BJ (cell line): ENCODE measurements around the gene MEIS2. TPM values are rescaled to one million over a fixed set of nuclear protein-coding genes. Genes with fewer than 3 reads are reported as not detected.

Source experiments
- CTCF ChIA-PET: fragments of 350-600 bp; formaldehyde crosslinking; extraction: SDS; loops from one replicate; lab custom pipeline; 2021; ENCODE audit warnings: antibody characterized with exemption, inconsistent platforms; lab: Yijun Ruan, JAX
- POLR2A ChIA-PET: fragments of 300-600 bp; sonication (Branson Sonifier 250); formaldehyde crosslinking; extraction: SDS; loops from one replicate; lab custom pipeline; 2021; ENCODE audit warnings: antibody characterized with exemption; lab: Charles Lee
- DNase-seq: peaks from one replicate; pipeline ENCODE4 v3.0.0-alpha.2; 2011; ENCODE audit warnings: low read depth
- H3K27me3 ChIP-seq: 2 replicates; pipeline ENCODE4 v1.6.0; 2011; ENCODE audit warnings: low read length; ENCODE audit not compliant: control insufficient read depth, insufficient read depth
- H3K36me3 ChIP-seq: 2 replicates; pipeline ENCODE4 v1.5.1; 2011; ENCODE audit warnings: low read length; ENCODE audit not compliant: control insufficient read depth, insufficient read depth
- H3K4me3 ChIP-seq: 2 replicates; pipeline ENCODE4 v1.5.1; 2011; ENCODE audit warnings: low read depth, mild to moderate bottlenecking, control low read depth, low read length
- polyA plus RNA-seq: library from polyadenylated mRNA; depleted of rRNA; stranded (reverse); fragments of >200 nt; gene quantifications from 2 replicates; pipeline ENCODE4 v1.2.3, GENCODE V29; 2011
- TF ChIP-seq, protein P1 (sequence below): IDR thresholded peaks from 2 replicates; pipeline ENCODE4 v1.5.1; 2011; ENCODE audit warnings: low read depth, mild to moderate bottlenecking, control low read depth, inconsistent platforms, low read length, moderate library complexity; ENCODE audit not compliant: insufficient read depth

MEIS2 gene
- polyA plus RNA-seq, 1 experiment = 54.1 TPM

DNA sequence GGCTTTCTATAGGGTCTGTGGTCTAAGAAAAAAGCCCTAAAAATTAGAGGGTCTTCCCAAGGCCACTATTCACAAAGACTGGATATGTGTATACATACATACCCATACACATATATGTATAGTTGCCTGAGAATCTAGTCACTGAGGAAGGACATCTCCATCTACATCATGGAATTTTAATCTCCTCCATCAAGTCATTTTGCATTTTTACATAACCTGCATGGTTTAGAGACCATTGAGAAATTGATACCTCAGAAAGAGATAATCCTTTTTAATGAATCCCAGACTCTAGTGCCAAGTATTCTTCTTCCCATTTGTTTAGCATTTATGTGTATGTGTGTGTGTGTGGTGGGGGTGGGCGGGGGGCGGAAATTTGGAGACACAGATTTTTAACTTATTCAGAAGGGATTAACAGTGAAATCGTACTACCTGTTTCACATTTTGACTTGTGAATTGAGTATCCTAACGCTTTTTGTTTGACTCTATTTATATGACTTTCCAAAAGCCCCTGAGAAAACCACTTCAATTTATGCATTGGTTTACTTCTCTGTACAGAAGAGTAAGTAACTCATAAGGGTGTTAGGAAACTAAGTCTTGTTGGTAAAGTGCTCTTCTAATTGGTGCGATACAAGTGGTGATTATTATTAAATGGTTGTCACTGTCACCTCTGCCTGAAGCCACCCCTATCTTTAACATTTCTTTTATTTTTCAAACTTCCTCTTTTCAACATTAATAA is 166.9 kb downstream of the MEIS2 start:
- H3K36me3 ChIP-seq = 0 out of 2 replicates have a peak, but pooled peaks cover 2% of the 10 kb centered on the region
- TF ChIP-seq, protein P1, sequence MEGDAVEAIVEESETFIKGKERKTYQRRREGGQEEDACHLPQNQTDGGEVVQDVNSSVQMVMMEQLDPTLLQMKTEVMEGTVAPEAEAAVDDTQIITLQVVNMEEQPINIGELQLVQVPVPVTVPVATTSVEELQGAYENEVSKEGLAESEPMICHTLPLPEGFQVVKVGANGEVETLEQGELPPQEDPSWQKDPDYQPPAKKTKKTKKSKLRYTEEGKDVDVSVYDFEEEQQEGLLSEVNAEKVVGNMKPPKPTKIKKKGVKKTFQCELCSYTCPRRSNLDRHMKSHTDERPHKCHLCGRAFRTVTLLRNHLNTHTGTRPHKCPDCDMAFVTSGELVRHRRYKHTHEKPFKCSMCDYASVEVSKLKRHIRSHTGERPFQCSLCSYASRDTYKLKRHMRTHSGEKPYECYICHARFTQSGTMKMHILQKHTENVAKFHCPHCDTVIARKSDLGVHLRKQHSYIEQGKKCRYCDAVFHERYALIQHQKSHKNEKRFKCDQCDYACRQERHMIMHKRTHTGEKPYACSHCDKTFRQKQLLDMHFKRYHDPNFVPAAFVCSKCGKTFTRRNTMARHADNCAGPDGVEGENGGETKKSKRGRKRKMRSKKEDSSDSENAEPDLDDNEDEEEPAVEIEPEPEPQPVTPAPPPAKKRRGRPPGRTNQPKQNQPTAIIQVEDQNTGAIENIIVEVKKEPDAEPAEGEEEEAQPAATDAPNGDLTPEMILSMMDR = no peak
- POLR2A ChIA-PET = no interaction called here
- H3K27me3 ChIP-seq = no peaks in the 10 kb centered on the region
- H3K4me3 ChIP-seq = no peak overlapping the region
- no peak for DNase-seq
- CTCF ChIA-PET = interaction anchor here (0.6 kb wide), 1 partner anchor 43 kb away, joined by 3 read pairs; no protein-coding TSS in a partner anchor

DNA sequence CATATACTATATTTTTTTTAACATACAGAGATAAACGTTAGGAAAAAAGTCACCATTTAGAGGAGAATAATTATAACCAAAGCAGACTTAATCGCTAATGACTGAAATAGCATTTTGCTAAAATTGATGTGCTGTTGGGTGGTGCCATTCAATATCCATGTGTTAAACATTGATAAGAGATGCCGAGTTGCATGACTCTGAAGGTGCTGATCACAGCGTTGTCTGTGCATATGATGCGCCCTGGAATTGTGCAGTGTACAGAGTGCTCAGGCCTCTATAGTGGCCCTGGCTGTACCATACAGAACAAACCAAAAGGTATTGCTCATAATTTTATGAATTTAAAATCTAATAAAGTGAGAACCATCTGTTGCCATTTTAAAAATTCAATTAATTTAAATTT is 168.3 kb downstream of the MEIS2 start:
- TF ChIP-seq, protein P1 = no peak
- Histone ChIP-seq H3K4me3 (no peak overlapping the region), H3K36me3 (0 out of 2 replicates have a peak, but pooled peaks cover 2% of the 10 kb centered on the region), H3K27me3 (no peaks in the 10 kb centered on the region)
- DNase-seq = no peak
- ChIA-PET POLR2A (no interaction called here), CTCF (no interaction called here)

DNA sequence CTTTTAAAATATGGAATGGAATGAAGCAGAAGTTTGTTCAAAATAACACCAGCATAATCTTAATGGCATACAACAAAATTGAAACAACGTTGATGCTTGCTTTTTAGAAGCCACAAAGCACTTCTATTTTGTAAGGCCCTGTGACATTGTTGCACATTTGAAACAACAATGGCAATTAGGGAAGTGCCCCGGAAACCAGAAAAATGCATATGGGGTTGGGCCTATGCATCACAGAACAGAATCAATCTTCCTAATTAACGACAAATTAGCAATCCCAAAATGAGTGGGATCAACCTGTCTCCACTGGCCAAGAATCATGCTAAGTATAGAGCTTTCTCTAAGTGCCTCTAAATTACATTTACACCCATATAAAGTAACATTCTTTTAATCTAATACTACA is 168.9 kb downstream of the MEIS2 start:
- ChIA-PET POLR2A (no interaction called here), CTCF (no interaction called here)
- Histone ChIP-seq H3K36me3 (0 out of 2 replicates have a peak, but pooled peaks cover 2% of the 10 kb centered on the region), H3K4me3 (no peak overlapping the region), H3K27me3 (no peaks in the 10 kb centered on the region)
- no peak for DNase-seq
- TF ChIP-seq, protein P1 = no peak

DNA sequence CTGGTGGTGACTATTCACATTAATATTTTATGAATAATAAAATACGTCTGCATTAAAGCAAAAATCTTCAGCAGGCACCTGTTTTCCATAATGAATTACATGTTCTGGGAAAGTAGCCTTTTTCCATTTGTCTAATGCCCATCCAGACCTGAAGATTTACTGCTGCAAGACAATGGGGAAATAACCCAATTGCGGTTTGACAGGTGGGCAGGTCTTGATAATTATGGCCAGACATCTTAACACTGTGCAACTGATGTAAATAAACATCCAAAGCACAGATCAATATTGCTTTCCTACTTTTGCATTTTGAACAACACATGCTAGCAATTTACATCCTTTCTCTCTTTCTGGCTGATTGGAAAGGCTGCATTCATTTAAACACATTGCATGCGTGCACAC is 173.9 kb downstream of the MEIS2 start:
- DNase-seq = no peak
- TF ChIP-seq, protein P1 = no peak
- CTCF ChIA-PET = interaction anchor here (0.6 kb wide), 1 partner anchor 41 kb away, joined by 3 read pairs; no protein-coding TSS in a partner anchor
- H3K4me3 ChIP-seq = no peak overlapping the region
- peaks cover 2% of the 10 kb centered on the region; the same call in 1 of the 2 replicates for H3K36me3 ChIP-seq
- no peaks in the 10 kb centered on the region for H3K27me3 ChIP-seq
- POLR2A ChIA-PET = no interaction called here

DNA sequence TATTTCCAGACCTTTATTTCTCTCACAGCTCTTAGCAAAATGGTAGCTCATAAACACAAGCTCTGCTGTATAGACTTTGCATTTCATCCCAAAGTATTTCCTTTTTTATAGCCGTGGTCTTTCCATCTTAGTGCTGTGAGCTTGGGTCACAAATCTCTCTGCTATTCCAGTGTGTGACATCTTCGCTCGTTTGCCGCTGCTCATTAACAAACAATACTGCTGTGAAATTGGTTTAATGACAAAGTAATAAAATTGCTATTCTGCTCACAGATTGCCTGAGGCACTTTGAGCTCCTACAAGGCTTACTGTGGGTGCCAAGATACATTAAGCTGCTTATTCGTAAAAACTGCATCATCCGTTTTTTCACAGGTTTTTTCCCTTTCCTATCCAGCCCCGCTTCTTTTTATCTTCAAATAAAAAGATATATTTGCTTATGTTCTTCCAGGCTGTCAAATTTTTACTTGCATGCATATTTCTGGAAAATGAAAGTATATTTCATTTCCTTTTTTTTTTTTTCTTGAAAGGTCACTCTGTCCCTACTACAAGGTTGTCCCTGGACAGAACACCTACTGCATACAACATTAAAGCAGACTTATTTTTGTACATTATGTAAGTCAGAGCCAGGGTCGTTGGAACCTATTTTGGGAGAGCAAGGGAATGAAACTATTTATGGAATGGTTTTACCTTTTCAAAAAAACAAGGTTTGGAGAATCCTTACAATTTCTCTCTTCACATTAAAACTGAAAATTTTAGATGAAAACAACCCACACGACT is 174.5 kb downstream of the MEIS2 start:
- CTCF ChIA-PET = interaction anchor here (1.2 kb wide), 1 partner anchor 11 kb away, joined by 7 read pairs; no protein-coding TSS in a partner anchor
- no peak for DNase-seq
- TF ChIP-seq, protein P1 = no peak
- Histone ChIP-seq H3K27me3 (no peaks in the 10 kb centered on the region), H3K36me3 (peaks cover 2% of the 10 kb centered on the region; the same call in 1 of the 2 replicates), H3K4me3 (no peak overlapping the region)
- POLR2A ChIA-PET = no interaction called here
